HEK293T (cell line): Measurements from ENCODE around the gene HHAT.
A peak's percentile ranks its signal among the peaks of the same experiment; 100 is the strongest.

Experiments used
- CTCF ChIA-PET: fragments of 350-600 bp; formaldehyde crosslinking; extraction: SDS; loops from one replicate; lab custom pipeline; 2021; ENCODE audit warnings: antibody characterized with exemption, inconsistent platforms; lab: Yijun Ruan, JAX
- POLR2A ChIA-PET: fragments of 350-600 bp; formaldehyde crosslinking; extraction: SDS; loops from one replicate; lab custom pipeline; 2020; ENCODE audit warnings: antibody characterized with exemption, inconsistent platforms; lab: Yijun Ruan, JAX
- DNase-seq: peaks from one replicate; pipeline ENCODE4 v3.0.0; 2012; ENCODE audit warnings: mixed read lengths; ENCODE audit errors: extremely low spot score
- ARNT ChIP-seq: fragments of 450-650 bp; IDR thresholded peaks from 2 replicates; pipeline ENCODE4 v1.6.1; 2017; ENCODE audit warnings: mild to moderate bottlenecking
- BHLHE40 ChIP-seq: fragments of 450-650 bp; IDR thresholded peaks from 2 replicates; pipeline ENCODE4 v1.6.1; 2016; ENCODE audit warnings: mild to moderate bottlenecking, moderate library complexity, borderline replicate concordance
- CTBP1 ChIP-seq: fragments of 450-650 bp; IDR thresholded peaks from 2 replicates; pipeline ENCODE4 v1.6.1; 2016; ENCODE audit warnings: borderline replicate concordance
- ELF4 ChIP-seq: fragments of 450-650 bp; IDR thresholded peaks from 2 replicates; pipeline ENCODE4 v1.6.1; 2017; ENCODE audit warnings: antibody characterized with exemption
- FOXA1 ChIP-seq: fragments of 450-650 bp; IDR thresholded peaks from 2 replicates; pipeline ENCODE4 v1.6.1; 2016; ENCODE audit warnings: mild to moderate bottlenecking
- FOXK2 ChIP-seq: fragments of 450-650 bp; IDR thresholded peaks from 2 replicates; pipeline ENCODE4 v1.6.1; 2016; ENCODE audit warnings: mild to moderate bottlenecking
- FOXM1 ChIP-seq: fragments of 450-650 bp; IDR thresholded peaks from 2 replicates; pipeline ENCODE4 v1.6.1; 2017; ENCODE audit warnings: mild to moderate bottlenecking, borderline replicate concordance
- HDGF ChIP-seq: fragments of 450-650 bp; IDR thresholded peaks from 2 replicates; pipeline ENCODE4 v1.6.1; 2017; ENCODE audit warnings: antibody characterized with exemption, borderline replicate concordance
- L3MBTL2 ChIP-seq: fragments of 450-650 bp; conservative IDR thresholded peaks from 2 replicates; pipeline ENCODE4 v1.6.1; 2016; ENCODE audit warnings: mild to moderate bottlenecking
- LEF1 ChIP-seq: fragments of 450-650 bp; IDR thresholded peaks from 2 replicates; pipeline ENCODE4 v1.6.1; 2017; ENCODE audit warnings: mild to moderate bottlenecking, borderline replicate concordance
- NFRKB ChIP-seq: fragments of 450-650 bp; IDR thresholded peaks from 2 replicates; pipeline ENCODE4 v1.6.1; 2016; ENCODE audit warnings: mild to moderate bottlenecking, moderate library complexity
- PKNOX1 ChIP-seq: fragments of 450-650 bp; IDR thresholded peaks from 2 replicates; pipeline ENCODE4 v1.6.1; 2016
- SP1 ChIP-seq: fragments of 450-650 bp; IDR thresholded peaks from 2 replicates; pipeline ENCODE4 v1.6.1; 2017
- SUZ12 ChIP-seq: fragments of 450-650 bp; IDR thresholded peaks from 2 replicates; pipeline ENCODE4 v1.6.1; 2016; ENCODE audit warnings: mild to moderate bottlenecking
- TARDBP ChIP-seq: fragments of 450-650 bp; IDR thresholded peaks from 2 replicates; pipeline ENCODE4 v1.6.1; 2016
- ZNF384 ChIP-seq: fragments of 450-650 bp; IDR thresholded peaks from 2 replicates; pipeline ENCODE4 v1.6.1; 2016

The HHAT gene

GRCh38 chr1:210328746-210329503 is at the start of gene HHAT:
Gene HHAT, plus strand, starts transcription at chr1:210328902. Its CDS starts 20,074 bp downstream, at chr1:210348976.
- TF ChIP-seq PKNOX1, result no peak
- TF ChIP-seq L3MBTL2, result peak; percentile 40
- CTCF ChIA-PET, result no interaction called here
- DNase-seq, result peak; percentile 78
- POLR2A ChIA-PET, result interaction anchor here (0.7 to 1.9 kb wide), 4 partner anchors 13 to 47 kb away, joined by 3 to 7 read pairs (median 3); no protein-coding TSS in a partner anchor

GRCh38 chr1:210280221-210280620 is 48.5 kb upstream of the HHAT start:
- ChIA-PET CTCF (no interaction called here), POLR2A (interaction anchor here (1.3 kb wide), 1 partner anchor 12 kb away, joined by 3 read pairs; no protein-coding TSS in a partner anchor)
- no peak for DNase-seq
- TF ChIP-seq FOXM1 (no peak), FOXK2 (no peak), CTBP1 (no peak), BHLHE40 (no peak), ARNT (no peak), SP1 (no peak), L3MBTL2 (no peak), FOXA1 (no peak), NFRKB (no peak), LEF1 (no peak), ZNF384 (no peak), PKNOX1 (no peak), TARDBP (no peak), HDGF (no peak), ELF4 (no peak), SUZ12 (no peak)

- CTCF ChIA-PET, result no interaction called here
- POLR2A ChIA-PET, result no interaction called here
- TF ChIP-seq TARDBP (no peak), FOXK2 (no peak), FOXM1 (no peak), LEF1 (no peak)
- DNase-seq, result no peak
Observed at GRCh38 chr1:210288116-210288515, 40.6 kb upstream of the HHAT start.

GRCh38 chr1:210289248-210289647 is 39.5 kb upstream of the HHAT start:
- POLR2A ChIA-PET, result no interaction called here
- no peak for DNase-seq
- CTCF ChIA-PET, result no interaction called here
- TF ChIP-seq FOXM1, result no peak
- no peak for TF ChIP-seq ARNT
- TF ChIP-seq ZNF384, result no peak
- TF ChIP-seq FOXK2, result no peak
- TF ChIP-seq FOXA1, result no peak
- TF ChIP-seq NFRKB, result no peak
- TF ChIP-seq PKNOX1, result no peak
- no peak for TF ChIP-seq L3MBTL2
- TF ChIP-seq BHLHE40, result no peak
- TF ChIP-seq ELF4, result no peak
- no peak for TF ChIP-seq HDGF

GRCh38 chr1:210291081-210291764 is 37.5 kb upstream of the HHAT start:
- no peak for DNase-seq
- ChIA-PET POLR2A (interaction anchor here (1.0 to 2.9 kb wide), 9 partner anchors 8 to 125 kb away, joined by 3 to 10 read pairs (median 4); no protein-coding TSS in a partner anchor), CTCF (interaction anchor here (0.6 to 1.8 kb wide), 4 partner anchors 11 to 664 kb away, joined by 3 to 6 read pairs (median 4); no protein-coding TSS in a partner anchor)
- TF ChIP-seq ZNF384, result no peak
- no peak for TF ChIP-seq BHLHE40
- no peak for TF ChIP-seq LEF1
- no peak for TF ChIP-seq FOXA1
- no peak for TF ChIP-seq SUZ12
- TF ChIP-seq ELF4, result no peak
- TF ChIP-seq ARNT, result no peak
- TF ChIP-seq FOXM1, result no peak
- no peak for TF ChIP-seq NFRKB
- no peak for TF ChIP-seq PKNOX1
- TF ChIP-seq SP1, result no peak
- TF ChIP-seq L3MBTL2, result no peak
- TF ChIP-seq HDGF, result no peak
- no peak for TF ChIP-seq FOXK2
- TF ChIP-seq CTBP1, result no peak
